Neural crest cell (in vitro differentiated cells): ENCODE measurements around the gene ELF2. TPM values are rescaled to one million over a fixed set of nuclear protein-coding genes. Genes with fewer than 3 reads are reported as not detected.

ENCODE experiments used
- DNase-seq: peaks from one replicate; pipeline ENCODE4 v3.0.0; 2021; ENCODE audit warnings: low read depth, mixed read lengths, low spot score
- H3K27ac Mint-ChIP-seq: one replicate; pipeline ENCODE4 v1.8.0; 2021; ENCODE audit warnings: mild to moderate bottlenecking, mixed read lengths; ENCODE audit not compliant: unreplicated experiment
- H3K27me3 Mint-ChIP-seq: 2 replicates; pipeline ENCODE4 v1.8.0; 2021; ENCODE audit warnings: low read depth, mild to moderate bottlenecking, mixed read lengths
- H3K36me3 Mint-ChIP-seq: 2 replicates; pipeline ENCODE4 v1.8.0; 2021; ENCODE audit warnings: low read depth, mild to moderate bottlenecking, mixed read lengths
- H3K4me1 Mint-ChIP-seq: 2 replicates; pipeline ENCODE4 v1.8.0; 2021; ENCODE audit warnings: mixed read lengths
- H3K4me3 Mint-ChIP-seq: one replicate; pipeline ENCODE4 v1.8.0; 2021; ENCODE audit warnings: mild to moderate bottlenecking, mixed read lengths
- H3K9me3 Mint-ChIP-seq: 2 replicates; pipeline ENCODE4 v1.8.0; 2021; ENCODE audit warnings: mixed read lengths
- total RNA-seq: library from RNA; stranded (reverse); gene quantifications from 2 replicates; pipeline ENCODE4 v1.2.1, GENCODE V29; 2021
- TF ChIP-seq, protein P1 (sequence below): fragments of 200-600 bp; sonication (generic); conservative IDR thresholded peaks from 2 replicates; pipeline ENCODE4 v1.5.0; 2021; ENCODE audit warnings: antibody characterized with exemption, mild to moderate bottlenecking

Gene ELF2
- total RNA-seq, 1 donor from 2014 or later, result 39.4 TPM

DNA sequence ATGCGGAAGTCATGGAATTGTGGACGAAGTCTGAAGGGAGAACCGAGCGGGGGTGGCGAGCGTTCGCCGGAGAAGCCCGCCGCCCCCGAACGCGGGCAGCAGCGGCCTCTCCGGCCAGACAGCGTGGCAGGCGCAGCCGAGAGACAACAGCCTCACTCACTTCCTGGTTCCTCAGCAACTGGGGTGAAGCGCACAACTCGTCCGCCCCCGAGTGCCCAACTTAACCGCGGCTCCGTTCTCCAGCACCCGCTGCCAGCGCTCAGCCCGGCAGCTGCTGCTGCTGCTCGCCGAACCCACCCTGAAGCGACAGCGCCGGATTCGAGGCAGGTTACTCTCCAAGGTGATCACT is 93.4 kb downstream of the ELF2 start:
- TF ChIP-seq, protein P1, sequence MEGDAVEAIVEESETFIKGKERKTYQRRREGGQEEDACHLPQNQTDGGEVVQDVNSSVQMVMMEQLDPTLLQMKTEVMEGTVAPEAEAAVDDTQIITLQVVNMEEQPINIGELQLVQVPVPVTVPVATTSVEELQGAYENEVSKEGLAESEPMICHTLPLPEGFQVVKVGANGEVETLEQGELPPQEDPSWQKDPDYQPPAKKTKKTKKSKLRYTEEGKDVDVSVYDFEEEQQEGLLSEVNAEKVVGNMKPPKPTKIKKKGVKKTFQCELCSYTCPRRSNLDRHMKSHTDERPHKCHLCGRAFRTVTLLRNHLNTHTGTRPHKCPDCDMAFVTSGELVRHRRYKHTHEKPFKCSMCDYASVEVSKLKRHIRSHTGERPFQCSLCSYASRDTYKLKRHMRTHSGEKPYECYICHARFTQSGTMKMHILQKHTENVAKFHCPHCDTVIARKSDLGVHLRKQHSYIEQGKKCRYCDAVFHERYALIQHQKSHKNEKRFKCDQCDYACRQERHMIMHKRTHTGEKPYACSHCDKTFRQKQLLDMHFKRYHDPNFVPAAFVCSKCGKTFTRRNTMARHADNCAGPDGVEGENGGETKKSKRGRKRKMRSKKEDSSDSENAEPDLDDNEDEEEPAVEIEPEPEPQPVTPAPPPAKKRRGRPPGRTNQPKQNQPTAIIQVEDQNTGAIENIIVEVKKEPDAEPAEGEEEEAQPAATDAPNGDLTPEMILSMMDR, result no peak
- Mint-ChIP-seq H3K27ac (peak overlapping the region; percentile 96), H3K9me3 (no peaks in the 10 kb centered on the region), H3K36me3 (no peaks in the 10 kb centered on the region), H3K4me1 (peaks cover 24% of the 10 kb centered on the region), H3K27me3 (no peaks in the 10 kb centered on the region), H3K4me3 (peak overlapping the region; percentile 87)
- peak; percentile 29 for DNase-seq

DNA sequence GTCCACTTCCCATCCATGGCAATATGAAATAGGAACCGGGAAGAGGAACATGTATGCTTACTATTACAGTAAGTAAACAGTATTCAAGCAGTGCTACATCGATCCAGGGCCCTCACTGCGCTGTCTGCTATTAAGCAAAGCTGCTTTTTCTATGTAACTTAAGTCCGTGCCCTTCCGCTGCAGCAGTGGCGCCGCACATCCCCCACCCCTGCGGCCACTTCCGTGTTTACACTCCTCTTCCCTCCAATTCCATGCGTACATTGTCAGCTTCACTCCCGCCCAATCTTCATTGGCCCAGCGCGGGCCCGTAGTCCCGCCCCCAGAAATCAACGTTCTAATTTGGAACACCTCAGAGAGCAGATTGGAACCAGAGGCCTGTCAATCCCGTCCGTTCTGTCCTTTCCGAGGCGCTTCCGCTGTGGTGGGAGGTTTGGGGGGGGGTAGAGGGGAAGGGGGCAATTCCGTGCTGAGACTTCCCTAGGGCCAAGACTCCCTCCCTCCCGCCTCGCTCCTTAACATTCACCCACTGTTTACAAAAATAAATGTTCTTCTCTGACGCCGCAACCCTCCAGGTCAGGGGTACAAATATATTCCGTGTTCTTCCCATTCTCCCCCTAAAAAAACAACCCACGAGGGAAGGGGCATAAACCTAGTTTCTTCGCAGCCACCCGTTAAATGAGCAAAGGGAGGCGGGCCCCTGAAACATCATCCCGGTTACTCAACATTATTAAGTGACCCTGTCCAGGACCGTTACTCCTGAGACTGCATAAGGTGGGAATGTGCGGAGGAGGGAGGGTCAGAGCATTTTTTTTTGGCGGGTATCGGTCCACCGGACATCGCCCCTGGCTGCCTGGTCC is 94.0 kb downstream of the ELF2 start:
- no peaks in the 10 kb centered on the region for H3K36me3 Mint-ChIP-seq
- H3K4me3 Mint-ChIP-seq, result peak overlapping the region; percentile 87
- H3K4me1 Mint-ChIP-seq, result peaks cover 24% of the 10 kb centered on the region
- no peaks in the 10 kb centered on the region for H3K9me3 Mint-ChIP-seq
- H3K27me3 Mint-ChIP-seq, result no peaks in the 10 kb centered on the region
- H3K27ac Mint-ChIP-seq, result peak overlapping the region; percentile 96
- DNase-seq, result peak; percentile 80
- TF ChIP-seq, protein P1, result no peak

DNA sequence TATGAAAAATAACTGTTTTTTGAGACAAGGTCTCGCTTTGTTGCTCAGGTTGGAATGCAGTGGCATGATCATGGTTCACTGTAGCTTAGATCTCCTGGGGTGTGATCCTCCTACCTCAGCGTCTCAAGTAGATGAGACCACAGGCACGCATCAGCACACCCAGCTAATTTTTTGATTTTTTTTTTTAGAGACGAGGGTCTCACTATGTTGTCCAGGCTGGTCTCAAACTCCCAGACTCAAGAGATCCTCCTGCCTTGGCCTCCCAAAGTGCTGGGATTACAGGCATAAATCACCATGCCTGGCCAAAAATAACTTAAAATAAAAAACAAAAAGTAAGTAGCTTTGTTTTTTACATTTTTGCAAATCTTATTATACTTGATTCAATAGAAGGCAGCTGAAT is 98.1 kb downstream of the ELF2 start:
- no peaks in the 10 kb centered on the region for H3K36me3 Mint-ChIP-seq

DNA sequence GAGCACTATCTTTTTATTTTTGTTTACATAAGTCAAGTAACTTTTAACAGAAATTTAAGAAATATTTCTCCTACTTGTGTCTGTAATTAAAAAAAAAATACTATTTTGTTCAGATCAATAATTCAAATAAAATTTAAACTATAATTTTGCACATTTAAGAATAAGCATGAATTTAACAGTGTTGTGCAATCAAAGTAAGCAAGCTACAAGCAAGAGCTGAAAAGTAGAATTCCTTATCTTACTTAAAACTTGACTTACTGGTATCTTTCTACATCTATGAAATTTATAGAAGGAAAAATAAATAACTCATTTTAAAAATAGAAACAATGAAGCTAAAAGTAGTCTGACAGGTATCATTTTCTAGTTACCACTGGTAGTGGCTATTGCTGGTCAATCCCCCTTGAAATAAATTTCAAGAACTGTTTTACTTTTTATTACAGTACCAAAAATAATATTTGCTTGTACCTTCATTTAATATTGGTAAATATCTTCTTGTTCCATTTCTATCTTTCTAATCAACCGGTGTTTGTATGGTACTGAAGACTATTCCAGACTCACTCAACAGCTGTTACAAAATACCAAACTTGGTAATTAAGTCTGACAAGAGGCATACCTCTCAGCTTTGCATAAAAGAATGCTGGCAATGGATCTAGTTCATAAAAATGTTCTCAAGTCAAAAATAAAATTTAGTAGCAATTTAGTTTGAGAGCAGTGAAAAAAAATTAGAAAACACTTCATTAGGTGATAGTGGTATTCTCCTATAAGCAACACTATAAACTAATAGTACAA is 99.3 kb downstream of the ELF2 start:
- peaks cover 9% of the 10 kb centered on the region for H3K4me1 Mint-ChIP-seq
- H3K27ac Mint-ChIP-seq, result no peak overlapping the region
- no peaks in the 10 kb centered on the region for H3K27me3 Mint-ChIP-seq
- H3K9me3 Mint-ChIP-seq, result no peaks in the 10 kb centered on the region
- TF ChIP-seq, protein P1, result no peak
- H3K36me3 Mint-ChIP-seq, result no peaks in the 10 kb centered on the region
- no peak overlapping the region for H3K4me3 Mint-ChIP-seq
- no peak for DNase-seq

More for the DNA sequence above, 98.1 kb downstream of the ELF2 start:
- Mint-ChIP-seq H3K27me3 (no peaks in the 10 kb centered on the region), H3K4me1 (peaks cover 12% of the 10 kb centered on the region), H3K9me3 (no peaks in the 10 kb centered on the region), H3K4me3 (no peak overlapping the region), H3K27ac (no peak overlapping the region)
- TF ChIP-seq, protein P1, result no peak
- no peak for DNase-seq

DNA sequence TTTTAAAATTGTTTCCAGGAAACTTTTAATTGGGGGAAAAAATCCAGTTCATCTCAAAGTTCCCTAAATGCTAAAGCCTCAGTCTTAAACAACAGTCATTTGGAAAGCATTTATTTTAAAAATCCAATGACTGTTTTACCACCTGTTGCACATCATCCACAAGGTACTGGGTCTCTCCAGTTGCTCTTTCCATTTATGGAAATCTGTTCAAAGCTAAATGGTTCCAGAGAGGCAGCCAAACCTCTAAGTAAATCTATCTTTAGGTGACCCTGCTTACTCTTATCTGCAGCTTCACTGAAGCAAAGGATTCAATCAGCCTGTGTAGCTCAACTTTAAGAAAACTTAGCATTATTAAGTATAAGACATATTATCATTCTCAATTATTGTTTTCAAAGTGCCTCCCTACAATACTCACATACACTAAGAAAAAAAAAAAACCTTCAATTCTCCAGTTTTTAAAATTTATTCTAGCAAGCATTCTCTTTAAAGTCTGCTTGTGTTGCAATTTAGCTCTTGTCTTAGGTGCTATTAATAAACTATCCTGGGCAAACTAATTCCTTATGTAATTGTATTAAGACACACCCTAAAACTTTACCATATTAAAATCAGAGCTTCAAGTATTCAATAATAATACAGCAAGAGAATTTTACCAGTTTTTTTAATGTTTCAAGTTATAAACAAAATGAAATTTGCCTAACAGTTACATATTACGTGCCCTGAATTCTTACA is 100.8 kb downstream of the ELF2 start:
- Mint-ChIP-seq H3K27me3 (no peaks in the 10 kb centered on the region), H3K4me3 (no peak overlapping the region), H3K27ac (no peak overlapping the region), H3K9me3 (no peaks in the 10 kb centered on the region), H3K36me3 (peaks cover 3% of the 10 kb centered on the region), H3K4me1 (no peaks in the 10 kb centered on the region)
- TF ChIP-seq, protein P1, result no peak
- DNase-seq, result no peak
